GM10847 (cell line): Measurements from ENCODE around the gene CNOT11.

Experiments used
- POLR2A ChIP-seq: IDR thresholded peaks from 2 replicates; pipeline ENCODE4 v1.6.1; 2011; ENCODE audit not compliant: insufficient read length; ENCODE audit errors: extremely low read depth

Gene CNOT11

DNA sequence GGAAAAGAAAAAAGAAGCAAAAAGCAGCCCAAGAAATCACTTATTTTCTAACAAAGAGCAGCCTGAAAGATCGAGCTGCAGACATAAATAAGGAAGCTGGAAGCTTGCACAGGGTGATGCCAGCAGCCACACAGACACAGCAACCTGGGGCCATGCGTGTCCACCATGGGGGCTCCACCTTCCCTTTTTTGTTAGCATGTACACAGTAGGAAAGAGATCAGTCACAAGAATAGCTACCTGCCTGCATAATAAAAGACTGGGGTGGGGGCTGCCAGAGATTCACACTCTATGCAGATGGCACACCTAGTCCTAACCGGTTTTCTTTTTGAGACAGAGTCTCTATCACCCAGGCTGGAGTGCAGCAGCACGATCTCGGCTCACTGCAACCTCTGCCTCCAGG is 2.9 kb upstream of the CNOT11 start:
- TF ChIP-seq POLR2A, result no peak

DNA sequence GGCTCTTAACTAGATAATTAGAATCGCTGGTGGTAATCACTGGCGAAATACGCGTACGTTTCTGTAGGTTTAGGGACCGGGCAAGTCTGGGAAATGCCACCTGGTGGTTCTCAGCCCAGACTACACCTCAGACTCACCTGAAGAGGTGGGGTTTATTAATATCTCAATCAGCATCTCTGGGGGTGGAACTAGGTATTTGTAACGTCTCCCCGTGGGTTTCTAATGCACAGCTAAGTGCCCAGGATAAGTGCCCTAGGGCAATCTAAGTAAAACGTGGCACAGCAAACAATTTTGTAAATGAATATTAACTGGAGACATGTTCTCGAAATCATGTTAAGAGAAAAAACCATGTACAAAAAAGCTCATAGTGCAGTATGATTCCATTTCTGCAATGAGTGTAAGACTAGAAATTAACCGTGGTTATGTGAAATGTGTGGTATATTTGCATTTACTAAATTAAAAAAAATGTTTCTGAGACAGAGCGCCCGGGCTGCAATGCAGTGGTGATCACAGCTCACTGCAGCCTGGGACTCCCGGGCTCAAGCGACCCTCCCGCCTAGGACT is 760 bp upstream of the CNOT11 start:
- no peak for TF ChIP-seq POLR2A

DNA sequence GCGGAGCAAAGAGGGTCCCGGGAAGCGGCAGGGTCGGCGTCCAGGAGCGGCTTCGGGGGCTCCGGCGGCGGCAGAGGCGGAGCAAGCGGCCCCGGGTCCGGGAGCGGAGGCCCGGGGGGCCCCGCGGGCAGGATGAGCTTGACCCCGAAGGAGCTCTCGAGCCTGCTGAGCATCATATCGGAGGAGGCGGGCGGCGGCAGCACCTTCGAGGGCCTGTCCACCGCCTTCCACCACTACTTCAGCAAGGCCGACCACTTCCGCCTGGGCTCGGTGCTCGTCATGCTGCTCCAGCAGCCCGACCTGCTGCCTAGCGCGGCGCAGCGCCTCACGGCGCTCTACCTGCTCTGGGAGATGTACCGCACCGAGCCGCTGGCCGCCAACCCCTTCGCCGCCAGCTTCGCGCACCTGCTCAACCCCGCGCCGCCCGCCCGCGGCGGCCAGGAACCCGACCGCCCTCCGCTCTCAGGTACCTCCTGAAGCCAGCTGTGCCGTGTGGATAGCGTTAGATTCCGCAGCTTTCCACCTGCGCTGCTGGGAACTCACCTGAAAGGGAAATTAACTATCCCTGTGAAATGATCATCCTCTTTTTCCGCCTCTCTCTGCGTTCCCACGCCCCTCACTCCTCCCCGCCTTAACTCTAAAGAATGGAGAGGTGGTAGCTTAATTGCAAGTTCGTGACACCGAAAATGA is 472 bp downstream of the CNOT11 start:
- TF ChIP-seq POLR2A, result no peak

DNA sequence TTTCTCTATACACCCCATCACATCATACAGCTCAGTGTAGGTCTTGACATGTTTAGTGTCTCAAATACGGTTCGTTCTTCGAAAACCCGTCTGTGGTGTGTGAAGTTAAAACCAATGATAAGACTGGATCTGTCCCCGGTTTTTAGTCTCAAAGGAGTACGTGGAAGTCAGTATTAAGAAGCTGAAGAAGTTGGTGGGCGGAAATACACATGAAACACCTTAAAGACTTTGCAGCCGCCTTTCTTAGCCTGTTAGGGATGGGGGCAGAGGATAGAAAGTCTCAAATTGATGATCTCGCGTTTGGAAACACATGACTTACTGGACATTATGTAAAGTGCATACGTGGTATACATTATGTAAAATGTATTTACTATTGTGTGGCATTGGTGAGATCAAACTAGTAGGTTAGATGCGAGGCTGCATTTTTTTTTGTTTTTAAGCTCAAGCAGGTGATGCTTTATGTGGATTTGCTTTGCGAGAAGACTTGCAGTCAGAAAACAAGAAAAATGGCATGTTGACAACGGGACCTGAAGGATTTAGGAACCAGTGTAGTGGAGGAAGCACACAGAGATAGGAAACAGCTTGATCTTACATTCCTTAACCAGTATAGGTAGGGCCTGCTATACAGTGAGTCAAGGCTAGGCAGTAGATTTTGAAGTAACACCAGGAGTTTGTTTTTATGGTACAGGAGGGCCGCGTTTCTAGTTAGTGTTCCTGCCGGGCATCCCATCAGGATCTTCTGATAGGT is 1.2 kb downstream of the CNOT11 start:
- TF ChIP-seq POLR2A, result no peak

DNA sequence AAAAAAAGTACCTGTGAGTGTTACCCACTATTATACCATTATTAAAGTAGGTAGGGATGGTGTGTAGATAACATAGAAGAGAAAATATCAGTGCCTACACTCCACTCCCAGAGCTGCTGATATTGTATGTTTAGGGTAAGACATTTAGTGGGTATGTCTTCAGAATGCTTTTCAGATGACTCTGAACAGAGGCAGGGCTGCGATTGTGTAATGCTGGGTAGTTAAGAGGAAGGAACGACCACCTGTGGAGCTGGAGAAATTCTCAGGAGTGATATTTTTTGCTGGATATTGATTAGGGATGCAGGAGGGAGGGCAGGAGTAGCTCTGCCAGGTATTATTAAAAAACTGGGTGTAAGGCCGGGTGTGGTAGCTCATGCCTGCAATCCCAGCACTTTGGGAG is 2.8 kb downstream of the CNOT11 start:
- no peak for TF ChIP-seq POLR2A

DNA sequence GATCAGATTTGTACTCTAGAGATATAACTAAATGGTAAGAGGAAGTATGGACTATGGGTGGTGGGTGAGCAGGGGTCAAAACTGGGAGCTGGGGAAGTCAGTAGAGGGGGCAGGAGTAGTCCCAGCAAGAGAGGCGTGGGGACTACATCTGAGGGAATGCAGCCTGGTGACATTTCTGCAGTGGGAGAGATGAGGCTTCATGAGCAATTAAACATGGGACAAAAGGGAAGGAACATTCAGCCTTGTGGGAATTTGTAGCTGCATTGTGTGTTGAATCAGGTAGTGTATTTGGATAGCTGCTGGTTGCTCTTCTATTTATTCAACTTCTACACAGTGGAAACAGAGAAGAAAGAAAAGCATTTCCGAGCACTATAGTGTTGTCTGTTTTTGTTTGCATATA is 3.6 kb downstream of the CNOT11 start:
- no peak for TF ChIP-seq POLR2A

DNA sequence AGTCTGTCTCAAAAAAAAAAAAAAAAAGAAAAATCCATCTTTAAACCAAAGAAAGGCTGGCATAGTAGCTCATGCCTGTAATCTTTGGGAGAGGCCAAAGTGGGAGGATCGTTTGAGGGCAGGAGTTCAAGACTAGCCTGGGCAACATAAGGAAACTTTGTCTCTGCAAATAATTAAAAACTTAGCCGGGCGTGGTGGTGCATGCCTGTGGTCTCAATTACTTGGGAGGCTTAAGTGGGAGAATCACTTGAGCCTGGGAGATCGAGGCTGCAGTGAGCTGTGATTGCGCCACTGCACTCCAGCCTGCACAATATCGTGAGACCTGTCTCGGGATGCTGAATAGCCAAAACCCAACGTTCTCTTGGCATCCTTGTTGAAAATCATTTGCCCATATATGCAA is 6.1 kb downstream of the CNOT11 start:
- TF ChIP-seq POLR2A, result no peak

DNA sequence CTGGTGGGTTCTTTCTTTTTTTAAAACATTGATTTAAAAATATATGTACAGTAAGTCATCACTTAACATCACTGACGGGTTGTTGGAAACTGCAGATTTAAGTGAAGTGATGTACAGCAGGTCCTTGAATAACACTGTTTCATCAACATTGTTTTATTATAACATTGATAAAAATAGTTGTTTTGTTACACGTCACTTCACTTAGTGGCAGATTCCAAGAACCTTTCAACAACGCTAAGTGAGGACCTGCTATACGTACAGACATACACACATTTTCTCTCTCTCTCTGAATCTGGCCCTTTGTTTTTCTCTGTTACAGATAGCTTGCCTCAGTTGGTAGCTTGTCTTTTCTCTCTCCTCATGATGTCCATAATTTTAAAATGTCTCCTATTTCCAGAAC is 9.5 kb downstream of the CNOT11 start:
- no peak for TF ChIP-seq POLR2A

DNA sequence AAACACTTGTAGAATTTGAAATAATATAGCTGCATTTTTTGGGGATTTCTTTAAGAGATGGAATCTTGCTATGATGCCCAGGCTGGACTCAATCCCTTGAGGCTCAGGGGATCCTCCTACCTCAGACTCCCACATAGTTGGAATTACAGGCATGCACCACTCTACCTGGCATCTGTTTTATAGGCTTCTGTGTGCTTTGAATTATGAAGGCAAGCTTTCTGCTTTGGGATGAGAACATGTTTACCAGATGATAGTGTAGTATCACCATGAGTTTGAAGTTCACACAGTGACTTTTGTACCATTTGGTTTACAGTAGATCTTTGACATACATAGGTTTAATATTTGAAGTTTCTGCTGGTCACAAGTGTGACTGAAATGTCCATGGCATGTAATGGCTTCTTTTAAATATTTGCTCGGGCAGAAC is 10.7 kb downstream of the CNOT11 start:
- no peak for TF ChIP-seq POLR2A

DNA sequence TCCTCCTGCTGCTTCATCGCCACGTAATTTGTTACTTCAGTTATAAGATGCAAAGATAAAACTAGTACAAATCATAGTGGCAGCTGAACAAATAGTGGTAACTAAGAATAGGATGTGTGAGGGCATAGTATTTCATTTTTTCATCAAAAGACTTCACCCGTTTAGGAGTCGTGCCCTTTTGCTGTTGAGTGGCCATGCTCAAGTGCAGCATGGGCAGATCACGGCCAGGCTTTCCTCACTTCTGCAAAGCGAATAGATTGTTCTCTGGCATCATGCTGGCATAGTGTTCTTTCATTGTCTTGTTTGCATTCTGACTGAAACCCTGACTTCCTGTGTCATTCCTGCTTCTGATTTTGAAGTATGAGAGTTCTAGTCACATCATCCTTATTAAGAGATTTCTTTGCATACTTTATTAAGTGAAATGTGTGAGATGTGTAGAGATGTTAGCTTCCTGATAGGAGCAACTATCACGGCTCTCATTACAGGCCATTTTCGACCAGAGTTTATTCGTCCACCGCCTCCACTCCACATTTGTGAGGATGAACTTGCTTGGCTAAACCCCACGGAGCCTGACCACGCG is 11.8 kb downstream of the CNOT11 start:
- no peak for TF ChIP-seq POLR2A

DNA sequence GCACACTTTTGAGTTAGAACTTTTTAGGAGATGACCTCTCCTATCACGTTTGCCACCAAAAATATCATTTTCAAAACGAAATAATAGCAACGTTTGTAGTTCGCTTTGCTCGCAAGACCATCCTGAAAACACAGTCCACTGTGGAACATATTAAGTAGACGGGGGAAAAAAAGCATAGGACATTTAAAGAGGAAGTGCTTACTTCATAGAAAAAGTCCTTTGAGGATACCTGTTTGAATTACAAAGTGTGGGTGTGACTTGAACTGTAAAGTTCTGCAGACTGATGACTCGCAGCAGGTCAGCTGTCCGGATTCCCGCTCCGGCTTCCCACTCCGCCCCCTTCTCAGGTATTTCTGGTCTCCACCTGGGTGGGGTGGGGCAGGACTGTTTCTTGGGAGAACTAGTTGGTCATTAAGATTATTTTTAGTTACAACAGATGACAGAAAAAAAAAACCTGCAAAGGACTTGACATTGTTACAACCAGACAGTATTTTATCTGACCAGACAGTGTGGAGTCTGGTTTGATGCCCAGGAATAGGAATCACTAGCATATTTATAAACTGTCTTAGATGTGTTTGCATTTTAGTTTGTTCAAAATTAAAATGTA is 13.3 kb downstream of the CNOT11 start:
- TF ChIP-seq POLR2A, result no peak

DNA sequence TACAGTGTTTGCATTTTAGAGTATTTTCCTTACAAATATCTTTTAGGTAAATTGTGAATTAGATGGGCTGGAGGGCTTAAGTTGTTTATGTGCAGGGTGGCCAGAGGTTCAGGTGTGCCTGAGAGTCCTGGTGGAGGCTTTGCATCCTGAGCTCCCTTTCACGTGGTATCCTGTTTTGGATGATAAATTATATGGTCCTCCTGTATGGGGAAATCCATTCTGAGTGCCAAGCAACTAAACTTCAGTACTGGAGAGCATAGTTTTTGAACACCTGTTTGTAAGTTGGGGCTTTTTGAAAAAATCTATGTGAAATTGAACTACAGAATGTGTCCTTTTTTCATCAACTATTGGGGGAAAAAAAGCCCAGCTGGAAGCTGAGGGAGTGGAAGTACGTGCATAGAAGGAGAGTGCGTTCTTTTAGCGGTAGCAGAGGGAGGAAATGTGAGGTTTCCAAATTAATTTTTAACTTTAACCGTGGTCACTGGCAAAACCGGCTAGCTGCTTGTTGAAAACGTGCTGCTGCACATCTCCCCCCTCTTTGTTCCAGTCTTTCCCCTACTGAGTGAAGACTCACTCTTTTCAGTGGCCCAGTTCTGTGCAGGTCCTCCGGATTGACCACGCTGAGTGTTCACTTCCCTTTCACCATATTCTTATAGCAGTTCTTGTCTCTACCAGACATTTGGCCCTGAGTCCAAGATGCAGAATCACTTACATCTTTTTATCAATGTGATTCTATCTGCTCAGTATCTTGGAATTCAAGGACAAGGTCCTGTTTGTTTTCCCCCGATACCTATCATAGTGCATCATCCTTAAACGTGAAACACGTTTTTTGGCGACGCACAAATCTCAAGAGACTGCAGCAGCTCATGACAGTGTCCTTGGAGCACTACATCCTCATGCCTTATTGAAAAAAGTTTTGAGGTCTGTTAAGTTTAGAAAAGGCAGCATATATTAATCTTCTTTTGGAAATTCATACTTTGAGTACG is 15.3 kb downstream of the CNOT11 start:
- no peak for TF ChIP-seq POLR2A

DNA sequence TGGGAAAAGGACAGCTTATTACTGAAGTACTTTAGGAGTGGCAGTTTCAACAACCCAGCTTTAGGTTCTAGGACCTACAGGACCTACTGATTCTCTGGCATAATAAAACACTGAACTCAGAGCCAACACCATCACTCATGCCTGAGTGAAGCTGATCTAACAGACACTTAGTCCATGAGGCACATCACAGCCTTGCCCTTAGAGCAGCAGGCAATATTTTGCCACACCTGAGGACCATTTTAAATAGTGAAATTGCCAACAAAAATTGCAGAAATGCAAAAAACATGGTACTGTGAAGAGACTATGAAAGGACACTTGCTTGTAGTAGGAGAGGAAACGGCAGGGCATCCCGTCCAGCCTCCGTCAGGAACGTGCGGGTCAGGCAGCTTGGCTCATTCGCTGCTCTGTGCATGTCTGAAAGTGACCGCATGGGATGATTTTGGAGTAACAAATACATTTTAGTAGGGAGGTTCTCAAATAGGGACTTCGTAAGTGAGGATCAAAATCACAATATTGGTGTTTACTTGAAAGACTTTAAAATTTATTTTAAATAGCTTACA is 18.1 kb downstream of the CNOT11 start:
- no peak for TF ChIP-seq POLR2A

DNA sequence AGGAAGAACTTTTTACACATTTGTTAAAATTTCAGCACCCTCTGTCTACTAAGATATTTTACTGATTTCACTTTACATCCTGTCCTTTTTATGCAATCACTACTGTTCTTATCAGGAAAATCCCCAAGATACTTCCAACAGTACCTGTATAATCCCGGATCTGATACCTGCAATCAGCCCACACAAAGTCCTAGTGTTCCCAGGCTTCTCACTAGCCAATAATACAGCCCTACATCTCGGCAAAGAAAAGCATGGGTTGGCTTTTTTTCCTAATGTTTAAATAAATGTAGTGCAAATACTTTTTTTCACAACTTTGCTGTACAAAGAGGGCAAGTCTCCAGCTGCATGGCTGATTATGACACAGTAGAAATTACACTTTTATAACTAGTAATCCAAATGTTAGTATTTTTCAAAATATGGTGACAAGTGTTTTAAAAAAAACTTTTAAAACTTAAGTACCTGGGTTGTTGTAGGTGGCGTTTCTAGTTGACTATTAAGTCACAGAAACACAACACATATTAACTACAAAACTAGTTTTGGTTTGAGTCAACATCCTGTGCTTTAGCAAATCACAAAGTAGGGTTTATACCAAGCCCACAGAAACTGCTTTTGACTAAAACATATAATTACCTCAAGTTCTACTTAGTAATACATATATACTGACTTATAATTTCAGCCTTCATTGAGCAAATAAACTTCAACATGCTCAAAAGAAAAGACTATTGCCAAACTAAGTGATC is 19.5 kb downstream of the CNOT11 start:
- TF ChIP-seq POLR2A, result no peak

DNA sequence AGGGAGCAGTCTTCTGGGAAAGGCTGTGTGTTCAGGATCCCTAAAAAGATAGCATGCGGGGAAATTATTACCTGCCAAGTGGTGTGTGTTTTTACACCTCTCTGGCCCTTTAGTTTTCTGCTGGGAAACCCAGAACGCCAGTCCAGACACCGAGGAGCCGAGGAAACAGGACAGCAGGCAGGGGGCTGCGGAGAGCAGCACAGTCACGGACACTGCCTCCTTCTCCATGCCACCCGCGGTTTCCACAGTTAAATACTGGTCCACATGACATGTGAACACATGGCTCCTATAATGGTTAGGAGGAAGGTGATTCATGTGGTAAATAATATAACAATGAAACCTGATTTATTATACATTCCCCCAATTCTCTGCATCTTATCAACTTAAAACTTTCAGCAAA is 20.4 kb downstream of the CNOT11 start:
- no peak for TF ChIP-seq POLR2A
